Loucy (cell line): ENCODE results near the gene RAPGEF2.

Experiments used
- CTCF ChIP-seq: fragments of 200-600 bp; sonication (generic); conservative IDR thresholded peaks from 2 replicates; pipeline ENCODE4 v1.5.1; 2014; ENCODE audit warnings: mild to moderate bottlenecking, antibody characterized with exemption, low read length
- EZH2phosphoT487 ChIP-seq: fragments of 200-600 bp; IDR thresholded peaks from 2 replicates; pipeline ENCODE4 v1.6.1; 2018; ENCODE audit warnings: antibody characterized with exemption, mild to moderate bottlenecking, moderate library complexity, borderline replicate concordance

- TF ChIP-seq CTCF = no peak
- TF ChIP-seq EZH2phosphoT487 = no peak
Measured at GRCh38 chr4:159149666-159150065, 46.8 kb downstream of the RAPGEF2 start.
